Adipocyte (in vitro differentiated cells): ENCODE data around the gene EXOG.

Experiments used
- DNase-seq: peaks from one replicate; pipeline ENCODE4 v3.0.0-alpha.2; 2015; ENCODE audit warnings: low read depth
- H3K27me3 ChIP-seq: replicated peaks from 2 replicates; pipeline ENCODE4 v1.7.0; 2013; ENCODE audit warnings: mild to moderate bottlenecking, low read length, moderate library complexity; ENCODE audit not compliant: control insufficient read depth, insufficient read depth
- H3K36me3 ChIP-seq: 2 replicates; pipeline ENCODE4 v1.7.0; 2013; ENCODE audit warnings: low read length, mild to moderate bottlenecking, moderate library complexity; ENCODE audit not compliant: control insufficient read depth, insufficient read depth, severe bottlenecking
- H3K4me1 ChIP-seq: 2 replicates; pipeline ENCODE4 v1.7.0; 2013; ENCODE audit warnings: mild to moderate bottlenecking, low read length, moderate library complexity; ENCODE audit not compliant: control insufficient read depth, insufficient read depth
- H3K4me3 ChIP-seq: 2 replicates; pipeline ENCODE4 v1.7.0; 2013; ENCODE audit warnings: mild to moderate bottlenecking, low read length, moderate library complexity
- H3K9ac ChIP-seq: 2 replicates; pipeline ENCODE4 v1.7.0; 2013; ENCODE audit warnings: mild to moderate bottlenecking, low read length, moderate library complexity
- H3K9me3 ChIP-seq: 2 replicates; pipeline ENCODE4 v1.7.0; 2013; ENCODE audit warnings: mild to moderate bottlenecking, low read length, moderate library complexity; ENCODE audit not compliant: control insufficient read depth

Gene EXOG

DNA sequence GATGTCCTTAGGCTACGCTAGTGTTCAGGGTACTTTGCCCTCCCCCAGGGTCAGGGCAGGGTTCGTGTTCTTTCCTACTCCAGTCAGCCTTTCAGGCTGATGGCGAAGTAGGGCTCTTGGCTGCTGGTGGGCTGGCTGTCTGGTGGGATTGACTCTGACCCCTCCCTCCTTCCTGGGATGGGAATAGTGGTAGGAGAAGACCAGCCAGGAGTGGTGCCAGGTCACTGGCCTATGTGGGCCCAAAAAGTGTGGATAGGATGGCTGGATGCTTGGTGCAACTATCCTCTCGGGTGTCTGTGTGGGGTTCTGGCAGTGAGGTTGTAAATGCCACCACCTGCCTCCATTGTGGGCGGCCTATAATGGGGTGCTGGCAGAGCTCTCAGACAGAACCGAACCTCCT lies 20.4 kb upstream of the EXOG start:
- no peak overlapping the region for H3K9ac ChIP-seq
- no peak for DNase-seq
- no peaks in the 10 kb centered on the region for H3K27me3 ChIP-seq
- H3K4me1 ChIP-seq = no peaks in the 10 kb centered on the region
- H3K36me3 ChIP-seq = no peaks in the 10 kb centered on the region
- H3K4me3 ChIP-seq = no peak overlapping the region
- peaks cover 6% of the 10 kb centered on the region for H3K9me3 ChIP-seq

- no peaks in the 10 kb centered on the region for H3K27me3 ChIP-seq
- peaks cover 2% of the 10 kb centered on the region for H3K9me3 ChIP-seq
- H3K4me1 ChIP-seq = no peaks in the 10 kb centered on the region
- H3K36me3 ChIP-seq = no peaks in the 10 kb centered on the region
- H3K4me3 ChIP-seq = no peak overlapping the region
- no peak overlapping the region for H3K9ac ChIP-seq
- DNase-seq = no peak
These were observed 19.9 kb upstream of the EXOG start for GRCh38 chr3:38476157-38476756.

- no peaks in the 10 kb centered on the region for H3K4me1 ChIP-seq
- no peak overlapping the region for H3K9ac ChIP-seq
- H3K9me3 ChIP-seq = no peaks in the 10 kb centered on the region
- no peaks in the 10 kb centered on the region for H3K27me3 ChIP-seq
- no peak overlapping the region for H3K4me3 ChIP-seq
- H3K36me3 ChIP-seq = no peaks in the 10 kb centered on the region
- no peak for DNase-seq
These were observed 18.9 kb upstream of the EXOG start for GRCh38 chr3:38477057-38477820.

- H3K4me3 ChIP-seq = no peak overlapping the region
- no peaks in the 10 kb centered on the region for H3K27me3 ChIP-seq
- no peaks in the 10 kb centered on the region for H3K4me1 ChIP-seq
- H3K9ac ChIP-seq = no peak overlapping the region
- no peaks in the 10 kb centered on the region for H3K9me3 ChIP-seq
- DNase-seq = no peak
- no peaks in the 10 kb centered on the region for H3K36me3 ChIP-seq
These were observed 18.2 kb upstream of the EXOG start for GRCh38 chr3:38477839-38478450.

DNA sequence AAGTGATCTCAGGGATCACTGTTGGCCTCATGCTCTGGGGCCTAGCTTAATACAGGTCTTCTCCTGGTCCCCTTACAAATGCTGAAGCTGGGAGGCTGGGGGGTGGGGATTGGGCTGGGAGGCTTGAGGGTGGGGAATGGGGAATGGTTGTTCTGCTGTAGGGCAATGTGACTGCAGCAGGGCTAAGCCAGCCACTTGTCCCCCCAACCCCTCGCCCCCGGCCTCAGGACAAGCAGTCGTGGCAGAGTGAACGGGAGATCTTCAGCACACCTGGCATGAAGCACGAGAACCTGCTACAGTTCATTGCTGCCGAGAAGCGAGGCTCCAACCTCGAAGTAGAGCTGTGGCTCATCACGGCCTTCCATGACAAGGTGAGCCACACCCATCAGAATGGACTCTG lies 17.2 kb upstream of the EXOG start:
- Histone ChIP-seq H3K9me3 (no peaks in the 10 kb centered on the region), H3K36me3 (no peaks in the 10 kb centered on the region), H3K27me3 (no peaks in the 10 kb centered on the region), H3K4me3 (no peak overlapping the region), H3K4me1 (no peaks in the 10 kb centered on the region), H3K9ac (no peak overlapping the region)
- no peak for DNase-seq

DNA sequence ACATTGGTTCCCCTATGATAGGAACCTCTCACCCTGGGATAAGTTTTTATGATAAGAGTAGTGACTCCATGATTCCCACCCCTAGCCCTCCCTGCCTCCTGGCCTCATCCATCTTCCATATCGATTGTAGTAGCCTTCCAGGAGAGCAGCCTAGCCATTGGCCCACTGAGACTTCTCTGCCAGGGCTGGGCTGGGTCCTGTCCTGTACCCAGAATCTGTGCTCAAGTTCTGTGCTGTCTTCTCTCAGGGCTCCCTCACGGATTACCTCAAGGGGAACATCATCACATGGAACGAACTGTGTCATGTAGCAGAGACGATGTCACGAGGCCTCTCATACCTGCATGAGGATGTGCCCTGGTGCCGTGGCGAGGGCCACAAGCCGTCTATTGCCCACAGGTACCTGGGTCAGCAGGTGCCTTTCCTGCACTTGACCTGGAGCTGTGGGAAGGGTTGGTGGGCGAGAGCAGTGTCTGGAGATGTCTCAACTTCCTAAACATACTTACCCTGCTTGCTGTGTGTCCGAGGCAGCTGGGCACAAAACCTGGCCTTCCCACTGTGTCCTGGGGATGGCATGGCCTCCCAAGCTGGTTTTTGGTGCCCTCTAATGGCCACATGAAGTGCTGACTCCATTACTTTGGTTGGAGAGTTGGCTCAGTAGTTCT lies 16.6 kb upstream of the EXOG start:
- peak; percentile 87 for DNase-seq
- H3K36me3 ChIP-seq = no peaks in the 10 kb centered on the region
- H3K27me3 ChIP-seq = no peaks in the 10 kb centered on the region
- H3K9me3 ChIP-seq = no peaks in the 10 kb centered on the region
- H3K9ac ChIP-seq = no peak overlapping the region
- no peaks in the 10 kb centered on the region for H3K4me1 ChIP-seq
- no peak overlapping the region for H3K4me3 ChIP-seq

GRCh38 chr3:38480093-38480445 lies 16.1 kb upstream of the EXOG start:
- Histone ChIP-seq H3K4me1 (no peaks in the 10 kb centered on the region), H3K9ac (no peak overlapping the region), H3K27me3 (no peaks in the 10 kb centered on the region), H3K9me3 (no peaks in the 10 kb centered on the region), H3K4me3 (no peak overlapping the region), H3K36me3 (no peaks in the 10 kb centered on the region)
- no peak for DNase-seq

- Histone ChIP-seq H3K4me3 (no peak overlapping the region), H3K9me3 (no peaks in the 10 kb centered on the region), H3K36me3 (no peaks in the 10 kb centered on the region), H3K27me3 (no peaks in the 10 kb centered on the region), H3K4me1 (no peaks in the 10 kb centered on the region), H3K9ac (no peak overlapping the region)
- no peak for DNase-seq
These were observed 15.2 kb upstream of the EXOG start for GRCh38 chr3:38480930-38481329.

DNA sequence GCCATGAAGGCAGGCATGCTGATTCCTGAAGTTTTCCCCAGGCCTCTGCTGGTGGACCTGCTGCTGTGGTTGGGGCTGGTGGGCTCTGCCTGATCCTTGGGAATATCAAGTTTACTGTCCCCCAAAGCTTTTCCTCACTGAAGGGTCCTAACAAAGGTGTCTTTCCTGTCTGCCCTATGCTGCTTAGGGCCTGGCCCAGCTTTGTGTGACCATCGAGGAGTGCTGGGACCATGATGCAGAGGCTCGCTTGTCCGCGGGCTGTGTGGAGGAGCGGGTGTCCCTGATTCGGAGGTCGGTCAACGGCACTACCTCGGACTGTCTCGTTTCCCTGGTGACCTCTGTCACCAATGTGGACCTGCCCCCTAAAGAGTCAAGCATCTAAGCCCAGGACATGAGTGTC lies 13.2 kb upstream of the EXOG start:
- DNase-seq = no peak
- Histone ChIP-seq H3K36me3 (no peaks in the 10 kb centered on the region), H3K4me3 (no peak overlapping the region), H3K9ac (no peak overlapping the region), H3K4me1 (no peaks in the 10 kb centered on the region), H3K27me3 (no peaks in the 10 kb centered on the region), H3K9me3 (no peaks in the 10 kb centered on the region)

DNA sequence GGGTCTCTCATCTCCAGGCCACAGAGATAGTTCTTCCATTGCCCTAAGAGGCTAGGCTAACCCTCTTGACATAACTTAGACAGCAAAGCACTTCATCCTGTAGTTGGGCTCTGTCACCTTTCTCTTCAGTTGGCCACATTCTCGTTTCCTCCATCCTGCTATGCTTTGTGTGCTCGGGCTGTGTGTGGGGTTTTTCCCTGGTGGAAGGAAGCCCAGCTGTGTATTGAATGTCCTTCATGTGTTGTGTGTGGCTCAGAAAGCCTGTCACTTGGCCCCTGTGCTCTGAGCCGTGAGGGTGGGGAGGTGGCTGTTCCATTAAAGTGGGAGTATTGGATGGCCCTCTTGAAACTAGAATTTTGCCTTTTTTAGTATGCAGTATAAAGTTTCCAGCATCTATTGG lies 8.8 kb upstream of the EXOG start:
- Histone ChIP-seq H3K9ac (no peak overlapping the region), H3K4me1 (peaks cover 23% of the 10 kb centered on the region), H3K4me3 (no peak overlapping the region), H3K9me3 (no peaks in the 10 kb centered on the region), H3K36me3 (no peaks in the 10 kb centered on the region), H3K27me3 (no peaks in the 10 kb centered on the region)
- DNase-seq = no peak

DNA sequence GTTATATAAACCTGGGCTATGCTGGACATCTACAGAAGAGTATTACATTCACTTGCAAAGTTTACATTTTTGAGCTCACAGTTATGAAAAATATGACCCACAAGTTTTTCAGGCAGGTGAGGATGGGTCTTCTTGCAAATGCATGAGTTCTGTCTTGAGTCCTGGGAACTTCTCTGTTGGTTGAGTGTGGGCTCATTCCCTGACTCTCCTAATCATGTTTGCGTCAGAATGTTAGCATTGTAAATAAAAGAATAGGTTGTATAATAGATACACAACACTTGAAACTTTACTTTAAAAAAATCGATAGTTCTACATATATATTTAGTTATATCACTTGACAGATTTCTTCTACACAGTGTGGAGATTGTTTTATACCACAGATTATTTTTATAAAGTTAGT lies 7.2 kb upstream of the EXOG start:
- peaks cover 31% of the 10 kb centered on the region for H3K4me1 ChIP-seq
- DNase-seq = no peak
- no peak overlapping the region for H3K9ac ChIP-seq
- no peaks in the 10 kb centered on the region for H3K9me3 ChIP-seq
- no peaks in the 10 kb centered on the region for H3K36me3 ChIP-seq
- no peaks in the 10 kb centered on the region for H3K27me3 ChIP-seq
- no peak overlapping the region for H3K4me3 ChIP-seq
